NT2/D1 (cell line): Measurements from ENCODE around the gene TDRD3.

Experiments
- SUZ12 ChIP-seq: IDR thresholded peaks from 2 replicates; pipeline ENCODE4 v1.6.1; 2011; ENCODE audit not compliant: insufficient read length, insufficient read depth; ENCODE audit errors: extremely low read depth
- YY1 ChIP-seq: IDR thresholded peaks from 2 replicates; pipeline ENCODE4 v1.6.1; 2011; ENCODE audit not compliant: insufficient read length, insufficient read depth
- ZNF274 ChIP-seq: IDR thresholded peaks from 2 replicates; pipeline ENCODE4 v1.6.1; 2011; ENCODE audit warnings: mild to moderate bottlenecking, low read depth, low read length

DNA sequence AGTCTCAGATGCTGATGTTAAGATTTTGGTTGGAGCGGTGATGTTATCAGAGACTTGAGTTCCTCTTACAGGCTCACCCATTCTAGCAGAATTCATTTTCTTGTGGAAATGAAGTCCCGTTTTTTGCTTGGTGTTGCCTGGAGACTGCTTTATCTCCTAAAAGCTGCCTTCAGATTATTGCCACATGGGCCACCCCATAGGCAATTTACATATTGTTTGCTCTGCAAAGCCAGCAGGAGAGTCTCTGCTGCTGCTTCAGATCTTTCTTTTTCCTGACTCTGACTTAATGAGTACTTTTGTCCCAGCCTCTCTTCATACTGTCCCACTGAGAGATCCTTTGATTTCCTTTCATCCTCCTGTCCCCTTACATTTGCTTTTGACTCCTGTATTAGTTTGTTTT, 114.6 kb downstream of the TDRD3 start:
- TF ChIP-seq ZNF274, result no peak
- no peak for TF ChIP-seq SUZ12
- TF ChIP-seq YY1, result no peak
